Natural killer cell (primary cell): ENCODE measurements around the gene TAF6. TPM values are rescaled to one million over a fixed set of nuclear protein-coding genes. Genes with fewer than 3 reads are reported as not detected.

Experiments
- ATAC-seq, 3 donors: fragments of 150-1000 bp in 2 of 3; fragments of 200-7000 bp in 1 of 3; cut with Tn5 transposase; 1 replicate in 1 of 3; 2 replicates in 2 of 3; pipeline ENCODE4 v1.10.0; 2021; ENCODE audit warnings: mild to moderate bottlenecking in 2 of 3, moderate library complexity in 2 of 3
- DNase-seq, 2 donors: peaks; one replicate each; pipeline versions ENCODE4 v3.0.0 to v3.0.0-alpha.2; 2013 to 2021; ENCODE audit warnings: mixed read lengths in 1 of 2
- H3K27ac ChIP-seq: one replicate; pipeline ENCODE4 v1.5.1; 2013; ENCODE audit warnings: mild to moderate bottlenecking, low read length
- H3K27me3 ChIP-seq: one replicate; pipeline ENCODE4 v1.6.1; 2013; ENCODE audit warnings: low read length; ENCODE audit not compliant: control insufficient read depth, insufficient read depth
- H3K36me3 ChIP-seq: one replicate; pipeline ENCODE4 v1.6.1; 2013; ENCODE audit warnings: low read length; ENCODE audit not compliant: control insufficient read depth, insufficient read depth
- H3K4me1 ChIP-seq: one replicate; pipeline ENCODE4 v1.6.1; 2013; ENCODE audit warnings: low read length; ENCODE audit not compliant: control insufficient read depth, insufficient read depth
- H3K4me3 ChIP-seq: one replicate; pipeline ENCODE4 v1.5.1; 2013; ENCODE audit warnings: low read length
- H3K9me3 ChIP-seq: one replicate; pipeline ENCODE4 v1.6.1; 2013; ENCODE audit warnings: low read length; ENCODE audit not compliant: control insufficient read depth, insufficient read depth
- H3K27ac Mint-ChIP-seq, 2 donors: one replicate each; pipeline ENCODE4 v1.8.0; 2022; ENCODE audit warnings: mild to moderate bottlenecking in 2 of 2, mixed read lengths in 2 of 2, moderate library complexity in 1 of 2
- H3K27me3 Mint-ChIP-seq, 2 donors: one replicate each; pipeline ENCODE4 v1.8.0; 2022; ENCODE audit warnings: low read depth in 2 of 2, mixed read lengths in 2 of 2
- H3K36me3 Mint-ChIP-seq: one replicate; pipeline ENCODE4 v1.8.0; 2022; ENCODE audit warnings: mixed read lengths
- H3K4me1 Mint-ChIP-seq, 2 donors: one replicate each; pipeline ENCODE4 v1.8.0; 2022; ENCODE audit warnings: mixed read lengths in 2 of 2
- H3K4me3 Mint-ChIP-seq: one replicate; pipeline ENCODE4 v1.8.0; 2022; ENCODE audit warnings: mild to moderate bottlenecking, moderate library complexity, mixed read lengths
- H3K9me3 Mint-ChIP-seq, 2 donors: one replicate each; pipeline ENCODE4 v1.8.0; 2022; ENCODE audit warnings: mixed read lengths in 2 of 2
- WGBS: methylation state at CpG from one replicate; pipeline ENCODE4 v1.1.7; 2013; ENCODE audit warnings: missing lambda C conversion rate; ENCODE audit not compliant: insufficient coverage; 5-methylcytosine and 5-hydroxymethylcytosine counted together
- intact Hi-C: fragments of 100-400 bp; cut with micrococcal nuclease; formaldehyde crosslinking; loops from one replicate; pipeline ENCODE4 v1.14.2; 2022
- total RNA-seq, 4 donors: library from RNA; stranded (reverse); fragments of 120-200 nt in 1 of 4; gene quantifications; one replicate each; pipeline versions ENCODE4 v1.2.3 to v1.2.4, GENCODE V29; 2013 to 2022
- TF ChIP-seq, protein P1 (sequence below): fragments of 200-600 bp; IDR thresholded peaks from one replicate; pipeline ENCODE4 v1.8.0; 2022; ENCODE audit warnings: antibody characterized with exemption

The TAF6 gene
- total RNA-seq, 3 donors from 2014 or later (not counting 1 experiment from before 2014, with no cell fraction given) = 42.2 to 56.8 (median 47.9) TPM

DNA sequence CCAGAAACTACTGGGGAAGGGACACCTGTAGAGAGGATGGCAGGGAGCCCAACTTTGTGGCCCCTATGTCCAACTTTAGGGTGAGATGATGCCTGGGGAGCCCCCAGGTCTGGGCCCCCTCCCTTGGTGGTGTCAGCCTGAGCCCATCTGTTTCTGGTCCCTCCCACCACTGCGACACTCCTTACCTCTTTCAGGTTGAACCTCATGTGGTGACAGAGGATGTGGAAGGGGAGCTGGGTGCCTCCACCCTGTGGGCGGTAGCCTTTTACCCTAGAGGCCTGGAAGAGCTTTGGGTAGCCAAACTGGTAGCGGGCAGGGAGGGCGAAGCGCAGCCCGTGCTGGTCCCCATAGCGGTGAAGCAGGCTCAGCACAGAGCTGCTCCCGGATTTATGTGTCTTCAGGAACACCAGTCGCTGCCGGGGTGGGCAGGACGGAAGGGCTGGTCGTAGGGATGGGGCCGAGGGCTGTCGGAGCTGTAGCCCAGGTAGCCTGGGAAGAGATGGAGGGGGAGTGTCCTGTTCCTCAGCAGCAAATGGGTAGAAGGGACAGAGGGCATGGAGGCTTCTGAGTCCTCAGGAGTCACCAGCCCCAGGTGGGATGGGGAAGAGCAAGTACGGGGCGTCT is 47.3 kb upstream of the TAF6 start:
- WGBS = 69% methylated on average over 15 of the region's 16 CpGs
- H3K36me3 ChIP-seq = no peaks in the 10 kb centered on the region
- Mint-ChIP-seq H3K9me3 (no peaks in the 10 kb centered on the region), H3K36me3 (no peaks in the 10 kb centered on the region), H3K4me1 (peaks cover 28 to 38% of the 10 kb centered on the region in 2 donors), H3K27me3 (peaks cover 47 to 51% of the 10 kb centered on the region in 2 donors), H3K27ac (no peak overlapping the region), H3K4me3 (peak overlapping the region; percentile 62)
- TF ChIP-seq, protein P1, sequence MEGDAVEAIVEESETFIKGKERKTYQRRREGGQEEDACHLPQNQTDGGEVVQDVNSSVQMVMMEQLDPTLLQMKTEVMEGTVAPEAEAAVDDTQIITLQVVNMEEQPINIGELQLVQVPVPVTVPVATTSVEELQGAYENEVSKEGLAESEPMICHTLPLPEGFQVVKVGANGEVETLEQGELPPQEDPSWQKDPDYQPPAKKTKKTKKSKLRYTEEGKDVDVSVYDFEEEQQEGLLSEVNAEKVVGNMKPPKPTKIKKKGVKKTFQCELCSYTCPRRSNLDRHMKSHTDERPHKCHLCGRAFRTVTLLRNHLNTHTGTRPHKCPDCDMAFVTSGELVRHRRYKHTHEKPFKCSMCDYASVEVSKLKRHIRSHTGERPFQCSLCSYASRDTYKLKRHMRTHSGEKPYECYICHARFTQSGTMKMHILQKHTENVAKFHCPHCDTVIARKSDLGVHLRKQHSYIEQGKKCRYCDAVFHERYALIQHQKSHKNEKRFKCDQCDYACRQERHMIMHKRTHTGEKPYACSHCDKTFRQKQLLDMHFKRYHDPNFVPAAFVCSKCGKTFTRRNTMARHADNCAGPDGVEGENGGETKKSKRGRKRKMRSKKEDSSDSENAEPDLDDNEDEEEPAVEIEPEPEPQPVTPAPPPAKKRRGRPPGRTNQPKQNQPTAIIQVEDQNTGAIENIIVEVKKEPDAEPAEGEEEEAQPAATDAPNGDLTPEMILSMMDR = no peak
- H3K4me1 ChIP-seq = peaks cover 38% of the 10 kb centered on the region
- ATAC-seq (no peak), DNase-seq (peak in 1 of 2 donors; percentile 64)
- H3K27ac ChIP-seq = no peak overlapping the region
- H3K4me3 ChIP-seq = no peak overlapping the region
- intact Hi-C loops = no loop called here
- peaks cover 33% of the 10 kb centered on the region for H3K27me3 ChIP-seq
- no peaks in the 10 kb centered on the region for H3K9me3 ChIP-seq

DNA sequence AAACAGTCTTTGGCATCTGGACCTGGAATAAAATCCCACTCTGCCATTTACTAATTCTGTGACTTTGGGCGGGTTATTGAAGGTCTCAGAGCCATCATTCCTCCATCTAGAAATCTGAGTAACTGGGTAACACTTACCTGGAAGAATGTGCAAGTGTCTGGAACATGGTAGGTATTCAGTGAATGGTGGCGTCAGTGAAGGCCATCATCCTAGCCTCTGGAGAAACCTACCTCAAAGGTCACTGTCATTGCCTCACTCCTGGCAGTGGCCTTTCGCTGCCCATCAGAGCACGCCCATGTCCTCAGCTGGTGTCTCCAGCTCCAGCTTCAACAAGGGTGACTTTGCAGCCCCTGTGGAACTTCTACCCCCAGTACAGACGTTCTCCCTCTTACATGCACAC is 44.7 kb upstream of the TAF6 start:
- Mint-ChIP-seq H3K27ac (no peak overlapping the region), H3K9me3 (no peaks in the 10 kb centered on the region), H3K27me3 (peaks cover 32 to 36% of the 10 kb centered on the region in 2 donors), H3K36me3 (no peaks in the 10 kb centered on the region), H3K4me3 (no peak overlapping the region), H3K4me1 (peaks cover 21 to 26% of the 10 kb centered on the region in 2 donors)
- H3K9me3 ChIP-seq = no peaks in the 10 kb centered on the region
- DNase-seq (peak in 1 of 2 donors; percentile 5), ATAC-seq (no peak)
- intact Hi-C loops = no loop called here
- H3K4me1 ChIP-seq = peaks cover 32% of the 10 kb centered on the region
- H3K36me3 ChIP-seq = no peaks in the 10 kb centered on the region
- peaks cover 23% of the 10 kb centered on the region for H3K27me3 ChIP-seq
- no peak overlapping the region for H3K4me3 ChIP-seq
- 88% methylated on average over 5 of the region's 5 CpGs for WGBS
- TF ChIP-seq, protein P1 = no peak
- no peak overlapping the region for H3K27ac ChIP-seq

DNA sequence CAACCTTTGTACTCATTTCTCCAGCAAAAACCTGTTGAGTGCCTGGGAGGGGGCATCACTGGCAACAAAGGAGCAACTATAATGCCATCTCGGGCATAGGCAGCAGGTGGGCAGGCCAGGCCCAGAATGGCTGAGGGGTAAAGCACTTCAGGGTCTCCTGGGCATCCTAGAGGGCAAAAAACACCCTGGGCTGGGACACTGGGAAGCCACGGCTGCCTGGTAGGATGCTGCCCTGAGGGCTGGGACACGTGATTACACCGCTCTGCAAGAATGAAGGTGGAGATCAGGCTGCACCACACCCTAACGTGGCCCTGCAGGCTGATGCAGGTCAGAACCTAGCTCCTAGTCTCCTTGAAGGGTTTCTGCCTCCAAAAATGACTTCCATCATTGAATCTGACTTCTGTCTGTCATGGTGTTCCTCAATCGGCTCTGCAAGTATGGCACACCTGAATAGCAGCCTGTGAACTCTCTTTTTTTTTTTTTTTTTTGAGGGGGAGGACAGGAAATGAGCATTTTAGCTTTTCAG is 43.9 kb upstream of the TAF6 start:
- peaks cover 18% of the 10 kb centered on the region for H3K27me3 ChIP-seq
- peak overlapping the region; percentile 6 for H3K4me3 Mint-ChIP-seq
- no peak overlapping the region for H3K27ac ChIP-seq
- H3K9me3 ChIP-seq = no peaks in the 10 kb centered on the region
- peaks cover 13 to 18% of the 10 kb centered on the region in 2 donors for H3K4me1 Mint-ChIP-seq
- H3K4me3 ChIP-seq = no peak overlapping the region
- peaks cover 27% of the 10 kb centered on the region for H3K4me1 ChIP-seq
- WGBS = 66% methylated on average over 6 of the region's 6 CpGs
- no peak overlapping the region for H3K27ac Mint-ChIP-seq
- TF ChIP-seq, protein P1 = no peak
- H3K36me3 ChIP-seq = no peaks in the 10 kb centered on the region
- H3K36me3 Mint-ChIP-seq = no peaks in the 10 kb centered on the region
- DNase-seq (peak in 1 of 2 donors; percentile 56), ATAC-seq (no peak)
- intact Hi-C loops = no loop called here
- H3K27me3 Mint-ChIP-seq = peaks cover 24 to 28% of the 10 kb centered on the region in 2 donors
- no peaks in the 10 kb centered on the region for H3K9me3 Mint-ChIP-seq

DNA sequence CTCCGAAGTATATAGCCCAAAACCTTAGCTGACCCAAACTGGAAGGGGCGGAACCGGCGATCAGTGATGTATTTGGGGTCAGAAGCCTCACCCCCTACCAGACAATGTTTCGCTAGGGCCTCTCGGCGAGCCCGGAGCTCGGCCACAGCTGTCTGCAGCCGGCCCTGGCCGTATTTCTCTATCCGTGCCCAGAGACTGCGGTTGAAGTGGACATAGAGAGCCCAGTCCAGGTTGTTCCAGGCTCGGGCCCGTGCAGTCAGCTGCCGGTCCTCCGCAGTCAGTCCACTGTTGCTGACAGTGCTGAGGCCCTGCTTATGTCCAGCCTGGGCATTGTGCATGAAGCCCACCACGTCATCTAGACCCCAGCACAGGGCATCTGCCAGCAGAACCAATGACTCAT is 40.9 kb upstream of the TAF6 start:
- peaks cover 28% of the 10 kb centered on the region for H3K4me1 ChIP-seq

More for the DNA sequence above, 40.9 kb upstream of the TAF6 start:
- ATAC-seq = no peak
- Mint-ChIP-seq H3K27me3 (no peaks in the 10 kb centered on the region), H3K4me3 (peak overlapping the region; percentile 58), H3K9me3 (no peaks in the 10 kb centered on the region), H3K4me1 (peaks cover 6 to 17% of the 10 kb centered on the region in 2 donors), H3K36me3 (no peaks in the 10 kb centered on the region), H3K27ac (no peak overlapping the region)
- Histone ChIP-seq H3K27ac (no peak overlapping the region), H3K4me3 (no peak overlapping the region), H3K9me3 (no peaks in the 10 kb centered on the region), H3K27me3 (no peaks in the 10 kb centered on the region), H3K36me3 (peaks cover 16% of the 10 kb centered on the region)
- TF ChIP-seq, protein P1 = no peak
- intact Hi-C loops = no loop called here
- no peak for DNase-seq
- 97% methylated on average over 18 of the region's 18 CpGs for WGBS
